UCSD-AML1 (cell line): ENCODE results near the gene C6orf89.

Experiments
- DNase-seq: peaks from one replicate; lab custom pipeline; 2025; ENCODE audit not compliant: unreplicated experiment; lab: John Stamatoyannopoulos, UW

C6orf89 gene

DNA sequence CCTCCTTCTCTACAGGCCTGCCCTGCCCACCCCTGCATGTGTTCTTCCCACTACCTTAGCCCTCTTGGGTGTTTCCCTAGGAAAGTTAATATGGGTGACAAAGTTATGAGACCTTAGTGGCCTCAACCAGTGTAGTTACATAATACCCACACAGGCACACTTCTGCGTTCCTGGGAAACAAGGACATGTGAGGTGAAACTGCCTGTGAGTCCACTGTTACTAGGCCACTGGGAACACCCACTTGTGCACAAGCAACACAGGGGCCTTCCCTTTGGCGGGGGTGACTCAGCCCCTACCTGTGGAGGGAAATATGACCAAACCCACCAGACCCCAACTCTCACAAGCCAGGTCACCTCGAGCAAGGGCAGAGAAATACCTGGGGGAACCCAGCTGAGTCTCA, 81.5 kb downstream of the C6orf89 start:
- DNase-seq, result no peak

DNA sequence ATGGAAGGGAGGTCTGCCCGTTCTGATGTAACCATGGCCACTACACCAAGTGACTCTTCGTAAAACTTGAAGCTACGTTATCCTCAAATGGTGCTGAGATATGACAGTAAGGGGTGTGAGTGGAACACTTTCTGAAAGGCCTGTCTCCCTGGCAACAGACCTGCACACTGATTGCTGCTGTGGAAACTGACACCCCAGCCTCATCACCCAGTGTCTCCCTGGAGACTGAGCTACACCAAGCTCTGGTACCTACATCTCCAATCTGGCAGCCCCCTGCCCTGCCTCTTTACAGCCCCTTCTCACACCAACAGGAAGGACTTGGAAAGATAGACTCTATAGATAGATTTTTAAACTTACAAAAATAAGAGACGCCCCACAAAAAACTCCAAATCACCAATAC, 82.0 kb downstream of the C6orf89 start:
- DNase-seq, result no peak

DNA sequence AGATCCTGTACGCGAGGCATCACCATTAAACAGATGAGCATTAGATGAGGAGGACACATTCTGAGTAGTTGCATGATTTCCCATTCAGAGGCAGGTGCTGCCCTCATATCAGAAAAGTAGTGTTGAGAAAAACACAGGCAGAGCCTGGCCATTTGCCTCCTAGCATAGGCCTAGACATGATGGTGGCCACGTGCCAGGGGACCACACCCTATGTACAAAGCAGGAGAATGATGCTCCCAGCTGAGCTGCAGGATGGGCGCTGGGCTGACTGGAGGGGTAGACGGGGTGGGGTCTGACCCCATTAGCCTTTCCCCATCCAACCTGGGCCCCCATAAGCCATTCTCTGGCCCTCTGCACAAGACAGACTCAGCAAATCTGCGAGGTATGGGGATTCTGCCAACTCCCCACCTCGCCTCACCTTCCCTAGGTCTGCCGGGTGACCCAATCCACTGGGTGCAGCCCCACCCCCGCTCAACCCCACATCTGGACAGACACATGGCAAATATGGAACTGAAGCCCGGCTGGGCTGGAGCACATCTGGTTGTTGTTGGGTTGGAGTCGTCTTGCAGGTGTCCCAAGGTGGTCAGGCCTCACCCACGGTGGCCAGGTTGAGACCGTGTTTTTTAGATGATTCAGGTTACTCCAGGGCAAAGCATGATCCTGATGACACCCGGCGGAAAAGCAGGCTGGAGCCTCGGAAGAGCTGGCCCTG, 82.7 kb downstream of the C6orf89 start:
- no peak for DNase-seq

DNA sequence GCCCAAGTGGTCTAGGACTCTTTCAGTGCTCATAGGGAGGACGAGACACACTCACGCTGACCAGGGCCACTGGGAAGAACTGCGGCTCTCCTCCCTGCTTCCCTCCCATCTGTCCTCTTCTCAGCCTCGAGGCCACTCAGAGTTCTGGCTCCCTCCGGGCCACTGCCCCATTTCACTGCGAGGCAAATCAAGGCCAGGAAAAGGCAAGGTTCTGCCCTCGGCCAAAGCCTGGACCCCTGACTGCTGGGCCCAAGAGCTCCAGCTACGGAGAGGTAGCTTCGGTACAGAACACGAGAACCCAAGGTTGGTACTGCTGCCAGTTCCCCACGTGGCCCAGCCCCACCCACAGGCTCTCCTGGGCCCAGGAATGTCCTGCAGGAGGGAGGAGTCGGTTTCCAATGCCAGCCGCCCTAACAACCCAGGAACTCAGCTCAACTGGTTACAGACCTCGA, 83.5 kb downstream of the C6orf89 start:
- DNase-seq, result no peak

DNA sequence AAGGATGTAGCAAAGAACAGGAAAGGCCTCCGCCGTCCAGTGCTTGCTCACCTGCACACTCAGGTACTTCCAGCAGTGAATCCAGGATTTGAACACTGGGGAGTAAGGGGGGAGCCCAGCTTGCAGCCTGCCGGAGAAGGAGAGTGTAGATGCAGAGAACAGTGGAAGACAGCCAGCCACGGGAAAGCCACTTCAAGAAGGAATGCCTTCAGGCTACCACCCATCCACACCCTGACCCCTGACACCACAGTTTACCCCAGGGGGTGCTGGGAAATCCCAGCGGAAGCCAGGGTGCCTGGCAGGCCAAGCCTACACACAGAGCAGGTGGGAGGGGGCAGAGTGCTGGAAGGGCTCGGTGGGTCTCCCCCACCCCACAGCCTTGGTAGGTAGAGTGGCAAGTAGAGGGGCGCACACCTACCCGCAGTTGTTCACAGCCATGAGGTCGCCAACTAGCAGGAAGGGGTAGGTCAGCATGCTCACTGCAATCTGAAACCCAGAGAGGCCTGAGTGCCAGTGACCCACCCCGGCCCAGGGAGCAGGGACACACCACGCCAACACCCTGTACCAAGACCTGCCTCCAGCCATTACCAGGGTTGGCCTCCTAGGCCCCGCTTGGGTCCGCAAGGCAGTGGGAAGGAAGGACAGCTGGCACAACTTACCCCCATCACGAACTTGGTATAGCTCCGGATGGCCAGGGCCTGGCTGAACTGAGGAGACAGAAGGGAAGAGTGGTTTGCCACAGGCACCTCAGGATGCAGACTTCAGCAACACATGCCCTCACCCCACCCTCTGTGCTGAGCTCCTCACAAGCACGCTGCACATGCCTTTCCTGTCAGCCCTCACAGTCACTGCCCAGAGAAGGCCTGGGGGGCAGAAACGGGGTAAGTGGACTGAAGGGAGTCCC, 84.5 kb downstream of the C6orf89 start:
- DNase-seq, result no peak

DNA sequence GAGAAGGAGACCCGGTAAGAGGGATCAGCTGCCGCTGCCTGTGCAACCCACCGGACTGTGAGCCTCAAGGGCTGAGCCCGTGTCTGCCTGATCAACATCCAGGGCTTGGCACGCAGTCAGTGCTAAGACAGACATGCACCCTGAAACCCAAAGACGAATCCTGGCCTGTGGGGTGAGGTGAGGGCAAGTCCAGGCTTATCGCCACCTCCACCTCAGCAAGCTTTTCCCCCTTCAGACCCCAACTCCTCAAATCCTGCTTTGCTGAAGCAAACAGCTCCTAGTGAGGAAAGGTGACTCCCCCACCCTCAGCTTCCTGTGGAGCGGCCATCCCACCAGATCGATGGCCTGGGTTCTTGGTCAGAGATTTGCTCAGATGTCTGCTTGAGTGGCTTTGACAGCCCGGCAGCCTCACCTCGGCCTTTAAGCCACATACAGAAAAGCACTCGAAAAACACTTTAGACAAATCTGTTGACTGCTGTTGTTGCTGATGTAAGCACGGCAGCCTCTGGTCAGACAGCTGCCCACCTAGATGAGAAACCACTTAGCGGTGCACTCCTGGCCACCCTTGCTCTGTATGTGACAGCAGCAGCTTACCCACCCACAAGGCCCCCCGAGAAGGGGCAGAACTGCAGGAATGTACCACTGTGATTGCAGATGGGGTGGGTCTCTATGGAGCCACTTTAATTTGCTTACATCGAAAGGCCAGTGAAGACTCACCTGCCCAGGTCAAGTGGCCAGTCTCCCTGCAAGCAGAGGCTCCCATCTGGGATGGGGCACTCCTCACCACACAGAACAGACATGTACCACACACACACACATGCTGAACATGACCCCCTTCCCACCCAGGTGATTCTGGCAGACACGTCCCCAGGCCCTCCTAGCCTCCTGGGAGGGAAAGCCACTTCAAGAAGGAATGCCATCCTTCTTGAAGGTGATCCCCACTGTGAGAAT, 85.4 kb downstream of the C6orf89 start:
- no peak for DNase-seq

DNA sequence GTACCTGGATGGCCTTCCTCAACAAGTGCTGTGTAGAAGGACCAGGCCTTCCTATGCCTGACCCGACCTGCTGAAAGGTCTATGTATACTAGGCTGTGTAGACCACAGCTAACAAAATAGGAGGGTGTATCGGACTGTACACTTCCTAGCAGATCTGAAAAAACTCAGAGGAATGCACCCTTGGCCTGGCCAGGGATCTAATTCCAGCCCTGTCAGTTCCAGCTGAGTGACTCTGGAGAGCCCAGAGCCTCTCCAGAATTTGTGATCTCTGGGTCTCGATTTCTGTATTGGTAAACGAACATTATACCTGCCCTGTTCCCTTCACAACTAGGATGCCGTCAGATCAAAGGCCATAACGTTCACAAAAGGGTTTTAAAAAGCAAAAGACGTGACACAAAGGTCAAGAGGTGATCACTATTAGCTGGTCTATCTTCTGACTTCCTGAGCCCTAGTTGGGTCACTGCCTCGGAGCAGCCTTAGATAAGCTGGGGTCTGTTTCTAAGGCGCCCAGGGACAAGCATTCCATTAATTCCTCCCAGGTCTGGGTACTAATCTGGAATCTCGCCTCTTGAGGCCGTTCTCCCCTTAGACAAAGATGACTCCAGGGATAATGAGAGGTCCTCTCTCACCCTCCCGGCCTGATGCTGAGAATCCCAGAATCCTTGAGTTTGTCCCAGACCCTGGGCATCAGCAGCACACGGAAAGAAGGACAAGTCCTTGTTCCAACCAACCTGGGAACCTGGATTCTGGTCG, 86.3 kb downstream of the C6orf89 start:
- DNase-seq, result no peak

DNA sequence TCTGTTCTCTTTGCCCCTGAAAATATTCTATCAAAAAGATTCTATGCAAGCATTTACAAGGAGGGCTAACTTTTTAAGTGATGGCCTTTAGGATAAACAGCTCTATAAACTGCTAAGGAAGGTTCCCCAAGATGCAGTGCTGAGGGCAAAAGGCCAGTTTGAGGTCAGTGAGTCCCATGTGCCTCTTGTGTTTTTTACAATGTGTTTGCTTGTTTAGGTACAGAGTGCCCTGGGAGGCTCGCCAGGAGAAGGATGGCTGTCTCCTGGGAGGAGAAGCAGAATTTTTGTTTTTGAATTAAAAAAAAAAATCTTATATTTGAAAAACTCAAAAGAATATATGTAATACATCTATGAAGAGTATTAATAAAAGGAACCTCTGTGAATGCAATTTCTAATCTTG, 87.4 kb downstream of the C6orf89 start:
- no peak for DNase-seq

DNA sequence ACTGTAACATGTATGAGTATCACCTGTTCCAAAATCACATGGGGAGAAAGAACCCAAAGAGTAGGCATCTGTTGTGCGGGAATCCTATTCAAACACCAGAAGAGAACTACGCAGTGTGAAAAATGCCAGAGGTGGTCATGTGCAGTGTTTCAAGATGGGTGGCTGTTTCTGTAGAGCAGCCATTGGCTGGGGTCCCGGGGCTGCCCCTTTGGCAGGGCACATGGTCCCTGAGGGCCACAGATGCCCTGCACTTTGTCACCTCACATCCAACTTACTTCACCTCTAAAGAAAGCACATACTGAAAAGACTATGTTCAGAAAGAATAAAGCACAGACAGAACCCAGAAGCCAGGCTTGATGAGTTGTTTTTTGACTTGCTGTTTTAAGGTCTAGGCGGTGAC, 87.9 kb downstream of the C6orf89 start:
- no peak for DNase-seq

DNA sequence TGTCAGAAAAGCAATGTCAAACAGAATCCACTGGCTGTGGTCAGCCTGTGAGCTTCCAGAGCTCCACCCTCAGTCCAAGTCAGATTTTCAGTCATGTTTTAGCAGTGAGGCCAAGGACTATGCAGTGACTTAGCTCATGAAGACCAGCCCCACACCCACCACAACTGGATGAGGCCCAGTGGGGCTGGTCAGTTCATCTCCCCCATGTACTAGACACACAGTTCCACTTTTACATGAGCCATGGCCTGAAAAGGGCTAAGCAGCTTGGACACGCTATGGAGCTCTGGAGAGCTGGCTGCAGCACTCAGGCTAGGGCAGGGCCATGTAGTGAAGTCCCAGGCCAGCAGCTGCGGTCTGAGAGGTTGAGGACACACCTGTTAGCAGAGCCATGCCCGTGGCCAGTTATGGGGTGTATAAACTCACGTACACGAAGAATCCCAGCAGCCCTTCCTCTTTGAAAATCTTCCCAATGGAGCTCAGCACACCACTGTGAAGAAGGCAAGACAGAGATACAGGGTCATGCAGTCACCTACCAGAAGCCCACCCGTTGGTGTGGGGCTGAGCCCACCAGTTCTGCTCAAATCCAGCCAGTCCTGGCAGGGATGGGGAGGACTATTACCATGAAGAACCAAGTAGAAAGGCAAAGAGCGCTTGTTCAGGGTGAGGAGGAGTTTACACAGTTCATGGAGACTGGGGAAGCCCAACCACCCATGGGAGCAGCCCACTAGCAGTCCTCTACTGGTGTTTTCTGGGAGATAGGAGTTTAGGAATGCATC, 89.7 kb downstream of the C6orf89 start:
- no peak for DNase-seq

DNA sequence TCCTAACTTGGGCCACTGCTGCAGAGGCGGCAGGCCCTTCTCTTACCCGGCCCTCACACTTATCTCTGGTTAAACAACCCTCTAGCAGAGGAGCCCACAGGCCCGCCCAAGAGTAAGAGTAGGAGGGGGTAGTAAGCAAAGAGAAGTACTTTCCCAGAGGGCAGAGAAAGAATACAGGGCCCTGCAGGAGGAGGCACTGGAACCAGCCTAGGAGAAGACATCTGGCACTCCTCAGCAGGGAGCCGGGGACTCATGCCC, 90.2 kb downstream of the C6orf89 start:
- no peak for DNase-seq

DNA sequence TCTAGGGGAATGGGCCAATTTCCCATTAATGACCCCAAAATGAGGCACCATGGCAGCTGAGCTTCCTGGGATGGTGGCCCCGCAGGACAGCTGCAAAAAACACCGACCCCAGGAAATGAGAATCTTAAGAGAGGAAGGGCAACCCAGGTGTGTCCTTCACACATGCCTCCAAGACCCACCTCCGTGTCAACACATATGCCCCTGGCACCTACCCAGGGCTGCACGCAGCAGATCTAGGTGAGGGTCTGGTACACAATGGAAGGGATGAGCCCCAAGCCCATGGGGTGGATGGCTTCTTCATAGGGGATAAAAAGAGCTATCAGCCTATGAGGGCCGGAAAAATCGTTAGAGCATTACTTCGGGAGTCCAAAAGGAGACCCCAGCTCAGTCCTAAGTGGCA, 90.8 kb downstream of the C6orf89 start:
- DNase-seq, result no peak

DNA sequence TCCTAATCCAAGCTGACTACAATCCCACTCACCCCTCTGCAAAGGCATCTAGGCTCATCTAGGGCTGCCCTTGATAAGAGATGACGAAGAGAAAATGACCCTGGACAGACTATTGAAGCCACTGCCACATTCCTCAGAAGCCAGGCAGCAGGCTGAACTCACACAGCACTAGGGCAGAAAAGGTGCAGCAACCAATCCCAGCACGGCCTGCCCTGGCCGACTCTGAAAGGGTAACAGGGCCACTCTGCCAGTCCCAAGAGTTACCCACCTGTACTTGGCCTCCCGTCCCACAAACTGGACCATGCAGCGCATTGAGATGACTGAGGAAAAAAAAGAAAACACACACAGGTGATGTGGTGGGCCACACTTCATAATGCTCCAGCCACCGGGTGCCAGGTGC, 91.2 kb downstream of the C6orf89 start:
- no peak for DNase-seq

DNA sequence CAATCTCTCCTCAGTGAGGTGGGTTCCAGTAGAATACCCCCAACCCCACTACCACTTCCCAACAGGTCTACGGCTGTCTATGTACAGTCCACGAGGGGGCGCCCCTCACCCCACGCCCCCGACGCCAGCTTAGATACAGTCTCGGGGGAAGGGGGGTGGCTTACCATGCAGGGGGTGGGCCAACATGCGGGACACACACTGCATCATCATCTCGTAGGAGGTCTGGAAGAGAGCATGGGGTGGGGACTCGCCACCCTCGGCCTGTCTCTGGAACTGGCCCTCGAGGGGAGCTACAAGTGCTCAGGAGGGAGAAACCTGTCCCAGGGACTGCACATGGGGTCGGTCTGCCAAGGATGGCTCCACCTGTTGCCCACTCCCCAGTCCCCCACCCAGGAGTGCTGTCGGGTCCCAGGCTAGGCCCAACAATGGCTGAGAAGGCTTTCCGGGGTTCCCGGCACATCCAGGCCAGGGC, 91.8 kb downstream of the C6orf89 start:
- no peak for DNase-seq
